NK-92 treated with Interleukin-12 subunit alpha and Interleukin-12 subunit beta, amount 100 ng/mL, for 24 hours (cell line): ENCODE data around the gene HIPK4.
"Not testable (repeated sequence)": the region's sequence is repeated elsewhere in the genome, so short reads cannot be mapped to it uniquely, and the experiment has no call there.

ENCODE experiments used
- DNase-seq: peaks from one replicate; lab custom pipeline; 2025; lab: John Stamatoyannopoulos, UW

The HIPK4 gene

GRCh38 chr19:40392894-40393517 is 3.0 kb upstream of the HIPK4 start:
- no peak for DNase-seq

GRCh38 chr19:40392123-40392522 is 2.1 kb upstream of the HIPK4 start:
- no peak for DNase-seq

GRCh38 chr19:40389404-40390083 is 437 bp downstream of the HIPK4 start:
- no peak for DNase-seq

GRCh38 chr19:40388481-40388880 is 1.5 kb downstream of the HIPK4 start:
- no peak for DNase-seq

- no peak for DNase-seq
These were observed 2.8 kb downstream of the HIPK4 start for GRCh38 chr19:40387155-40387554.

- no peak for DNase-seq
These were observed 6.2 kb downstream of the HIPK4 start for GRCh38 chr19:40383668-40384248.

GRCh38 chr19:40381321-40381720 is 8.7 kb downstream of the HIPK4 start:
- no peak for DNase-seq

- no peak for DNase-seq
These were observed 9.6 kb downstream of the HIPK4 start for GRCh38 chr19:40380199-40381037.

GRCh38 chr19:40379446-40380198 is 10.4 kb downstream of the HIPK4 start:
- DNase-seq = no peak

- no peak for DNase-seq
These were observed 11.5 kb downstream of the HIPK4 start for GRCh38 chr19:40378509-40378908.

- DNase-seq = no peak
These were observed 12.1 kb downstream of the HIPK4 start for GRCh38 chr19:40377876-40378385.

- DNase-seq = no peak
These were observed 13.6 kb downstream of the HIPK4 start for GRCh38 chr19:40376286-40376862.

- no peak for DNase-seq
These were observed 15.9 kb downstream of the HIPK4 start for GRCh38 chr19:40374084-40374483.

GRCh38 chr19:40371802-40372122 is 18.2 kb downstream of the HIPK4 start:
- no peak for DNase-seq

GRCh38 chr19:40370997-40371801 is 18.8 kb downstream of the HIPK4 start:
- DNase-seq = no peak

GRCh38 chr19:40370253-40370652 is 19.7 kb downstream of the HIPK4 start:
- DNase-seq = not testable (repeated sequence)

- DNase-seq = no peak
These were observed 20.2 kb downstream of the HIPK4 start for GRCh38 chr19:40369797-40370196.

- DNase-seq = no peak
These were observed 22.2 kb downstream of the HIPK4 start for GRCh38 chr19:40367577-40368434.

- no peak for DNase-seq
These were observed 23.1 kb downstream of the HIPK4 start for GRCh38 chr19:40366697-40367561.
